Endothelial cell (in vitro differentiated cells): ENCODE measurements around the gene REELD1. TPM values are rescaled to one million over a fixed set of nuclear protein-coding genes. Genes with fewer than 3 reads are reported as not detected.

Experiments
- DNase-seq: peaks from one replicate; pipeline ENCODE4 v3.0.0; 2021; ENCODE audit warnings: low spot score
- H3K27ac Mint-ChIP-seq: one replicate; pipeline ENCODE4 v1.8.0; 2021; ENCODE audit warnings: mixed read lengths, inconsistent platforms; ENCODE audit not compliant: unreplicated experiment
- H3K27me3 Mint-ChIP-seq: one replicate; pipeline ENCODE4 v1.8.0; 2021; ENCODE audit warnings: mild to moderate bottlenecking, moderate library complexity, mixed read lengths, inconsistent platforms; ENCODE audit not compliant: unreplicated experiment
- H3K36me3 Mint-ChIP-seq: one replicate; pipeline ENCODE4 v1.8.0; 2021; ENCODE audit warnings: mild to moderate bottlenecking, low read depth, mixed read lengths, inconsistent platforms; ENCODE audit not compliant: unreplicated experiment
- H3K4me1 Mint-ChIP-seq: one replicate; pipeline ENCODE4 v1.8.0; 2021; ENCODE audit warnings: mild to moderate bottlenecking, mixed read lengths, inconsistent platforms; ENCODE audit not compliant: unreplicated experiment
- H3K4me3 Mint-ChIP-seq: one replicate; pipeline ENCODE4 v1.8.0; 2021; ENCODE audit warnings: mild to moderate bottlenecking, mixed read lengths, inconsistent platforms; ENCODE audit not compliant: unreplicated experiment
- H3K9me3 Mint-ChIP-seq: one replicate; pipeline ENCODE4 v1.8.0; 2021; ENCODE audit warnings: mixed read lengths, inconsistent platforms; ENCODE audit not compliant: unreplicated experiment
- CTCF ChIP-seq: fragments of 200-600 bp; sonication (generic); IDR thresholded peaks from one replicate; pipeline ENCODE4 v1.5.0; 2021; ENCODE audit warnings: antibody characterized with exemption; ENCODE audit not compliant: unreplicated experiment
- total RNA-seq: library from RNA; stranded (reverse); fragmentation: NEBNext Ultra II Directional; extraction: Animal tissue kit (Norgen Biotek cat#: 25700); gene quantifications from one replicate; pipeline ENCODE4 v1.2.1, GENCODE V29; 2021; ENCODE audit not compliant: unreplicated experiment

Gene REELD1
- total RNA-seq, 1 donor from 2014 or later: 0.26 TPM

- Mint-ChIP-seq H3K9me3 (no peaks in the 10 kb centered on the region), H3K27me3 (peaks cover 2% of the 10 kb centered on the region), H3K4me3 (no peak overlapping the region), H3K27ac (no peak overlapping the region), H3K4me1 (peaks cover 17% of the 10 kb centered on the region), H3K36me3 (no peaks in the 10 kb centered on the region)
- DNase-seq: no peak
- TF ChIP-seq CTCF: no peak
Measured at GRCh38 chr4:146256328-146256727, 42.0 kb downstream of the REELD1 start.

- Mint-ChIP-seq H3K9me3 (no peaks in the 10 kb centered on the region), H3K4me3 (no peak overlapping the region), H3K4me1 (peaks cover 20% of the 10 kb centered on the region), H3K27ac (no peak overlapping the region), H3K27me3 (peaks cover 2% of the 10 kb centered on the region), H3K36me3 (peaks cover under 1% of the 10 kb centered on the region)
- DNase-seq: no peak
- TF ChIP-seq CTCF: no peak
Measured at GRCh38 chr4:146257511-146257910, 43.2 kb downstream of the REELD1 start.

- H3K27ac Mint-ChIP-seq: no peak overlapping the region
Measured at GRCh38 chr4:146260521-146260920, 46.2 kb downstream of the REELD1 start.

GRCh38 chr4:146261041-146261440, 46.7 kb downstream of the REELD1 start:
- no peak overlapping the region for H3K4me3 Mint-ChIP-seq
- TF ChIP-seq CTCF: no peak

More at GRCh38 chr4:146260521-146260920, 46.2 kb downstream of the REELD1 start:
- no peak for DNase-seq
- TF ChIP-seq CTCF: no peak
- no peaks in the 10 kb centered on the region for H3K9me3 Mint-ChIP-seq
- H3K36me3 Mint-ChIP-seq: peaks cover 8% of the 10 kb centered on the region
- H3K4me3 Mint-ChIP-seq: no peak overlapping the region
- H3K27me3 Mint-ChIP-seq: peaks cover 3% of the 10 kb centered on the region
- H3K4me1 Mint-ChIP-seq: peaks cover 11% of the 10 kb centered on the region

GRCh38 chr4:146263793-146264192, 49.5 kb downstream of the REELD1 start:
- no peak overlapping the region for H3K27ac Mint-ChIP-seq
- H3K4me3 Mint-ChIP-seq: no peak overlapping the region
- peaks cover 8% of the 10 kb centered on the region for H3K36me3 Mint-ChIP-seq
- TF ChIP-seq CTCF: no peak
- no peaks in the 10 kb centered on the region for H3K9me3 Mint-ChIP-seq
- H3K4me1 Mint-ChIP-seq: peaks cover 34% of the 10 kb centered on the region
- peaks cover 2% of the 10 kb centered on the region for H3K27me3 Mint-ChIP-seq
- no peak for DNase-seq

More at GRCh38 chr4:146261041-146261440, 46.7 kb downstream of the REELD1 start:
- peaks cover 8% of the 10 kb centered on the region for H3K36me3 Mint-ChIP-seq
- no peaks in the 10 kb centered on the region for H3K9me3 Mint-ChIP-seq
- no peak overlapping the region for H3K27ac Mint-ChIP-seq
- no peak for DNase-seq
- peaks cover 17% of the 10 kb centered on the region for H3K4me1 Mint-ChIP-seq
- peaks cover 3% of the 10 kb centered on the region for H3K27me3 Mint-ChIP-seq
